Fibroblast of the aortic adventitia (primary cell): ENCODE data around the gene TLR6. TPM values are rescaled to one million over a fixed set of nuclear protein-coding genes. Genes with fewer than 3 reads are reported as not detected.

ENCODE experiments used
- DNase-seq: peaks from one replicate; pipeline ENCODE4 v3.0.0-alpha.2; 2010; ENCODE audit warnings: low read depth
- H3K4me3 ChIP-seq: 2 replicates; pipeline ENCODE4 v1.5.1; 2011; ENCODE audit warnings: low read depth, mild to moderate bottlenecking, control low read depth, low read length, moderate library complexity
- total RNA-seq: library from RNA; depleted of rRNA; stranded (reverse); fragments of >200 nt; gene quantifications from 2 replicates; pipeline ENCODE4 v1.2.3, GENCODE V29; 2012; ENCODE audit warnings: low replicate concordance
- TF ChIP-seq, protein P1 (sequence below): IDR thresholded peaks from 2 replicates; pipeline ENCODE4 v1.5.1; 2011; ENCODE audit warnings: mild to moderate bottlenecking, low read length, control low read depth, inconsistent platforms; ENCODE audit not compliant: insufficient read depth

TLR6 gene, protein sequence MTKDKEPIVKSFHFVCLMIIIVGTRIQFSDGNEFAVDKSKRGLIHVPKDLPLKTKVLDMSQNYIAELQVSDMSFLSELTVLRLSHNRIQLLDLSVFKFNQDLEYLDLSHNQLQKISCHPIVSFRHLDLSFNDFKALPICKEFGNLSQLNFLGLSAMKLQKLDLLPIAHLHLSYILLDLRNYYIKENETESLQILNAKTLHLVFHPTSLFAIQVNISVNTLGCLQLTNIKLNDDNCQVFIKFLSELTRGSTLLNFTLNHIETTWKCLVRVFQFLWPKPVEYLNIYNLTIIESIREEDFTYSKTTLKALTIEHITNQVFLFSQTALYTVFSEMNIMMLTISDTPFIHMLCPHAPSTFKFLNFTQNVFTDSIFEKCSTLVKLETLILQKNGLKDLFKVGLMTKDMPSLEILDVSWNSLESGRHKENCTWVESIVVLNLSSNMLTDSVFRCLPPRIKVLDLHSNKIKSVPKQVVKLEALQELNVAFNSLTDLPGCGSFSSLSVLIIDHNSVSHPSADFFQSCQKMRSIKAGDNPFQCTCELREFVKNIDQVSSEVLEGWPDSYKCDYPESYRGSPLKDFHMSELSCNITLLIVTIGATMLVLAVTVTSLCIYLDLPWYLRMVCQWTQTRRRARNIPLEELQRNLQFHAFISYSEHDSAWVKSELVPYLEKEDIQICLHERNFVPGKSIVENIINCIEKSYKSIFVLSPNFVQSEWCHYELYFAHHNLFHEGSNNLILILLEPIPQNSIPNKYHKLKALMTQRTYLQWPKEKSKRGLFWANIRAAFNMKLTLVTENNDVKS
- 2.2 and 5.0 TPM in 2 replicates for total RNA-seq

DNA sequence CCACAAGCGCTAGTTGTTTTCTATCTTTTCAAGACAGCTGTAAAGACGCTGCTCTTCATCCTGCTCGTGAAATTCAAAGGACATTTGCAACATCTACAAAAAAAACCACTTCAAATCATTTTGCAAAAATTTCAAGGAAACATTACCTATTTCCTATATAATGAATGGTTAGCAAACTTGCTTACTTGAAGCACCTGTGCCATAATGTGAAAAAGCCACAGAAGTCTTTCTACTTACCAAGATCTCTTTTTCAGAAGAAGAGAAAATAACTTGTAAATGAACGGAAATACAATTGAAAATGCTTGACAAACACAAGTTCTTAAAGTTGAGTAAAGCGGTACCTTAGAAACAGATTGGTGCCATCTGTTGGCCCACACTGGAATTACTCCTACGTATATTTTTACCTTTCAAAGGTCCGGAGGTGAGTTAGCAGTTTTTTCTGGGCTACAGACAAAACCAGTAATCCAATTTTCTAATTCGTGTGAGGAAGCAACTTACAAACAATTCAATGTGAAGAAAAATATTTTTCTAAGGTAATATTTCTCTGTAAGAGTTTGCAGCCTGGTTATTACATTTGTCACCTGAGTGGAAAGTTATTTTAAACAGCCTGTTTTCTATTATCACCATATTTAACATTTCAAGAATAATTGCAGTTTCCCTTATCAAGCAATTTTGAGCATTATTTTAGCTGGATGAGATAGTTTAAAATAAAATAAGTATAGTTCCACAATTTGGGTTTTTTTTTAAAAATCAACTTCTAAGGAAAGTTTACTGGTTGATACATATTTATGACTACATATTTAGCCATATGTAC lies at the start of gene TLR6:
TLR6 (minus strand) TSS at position 294 of the 814 bp plus-strand sequence. CDS start 27,344 bp downstream, outside the sequence.
- TF ChIP-seq, protein P1, sequence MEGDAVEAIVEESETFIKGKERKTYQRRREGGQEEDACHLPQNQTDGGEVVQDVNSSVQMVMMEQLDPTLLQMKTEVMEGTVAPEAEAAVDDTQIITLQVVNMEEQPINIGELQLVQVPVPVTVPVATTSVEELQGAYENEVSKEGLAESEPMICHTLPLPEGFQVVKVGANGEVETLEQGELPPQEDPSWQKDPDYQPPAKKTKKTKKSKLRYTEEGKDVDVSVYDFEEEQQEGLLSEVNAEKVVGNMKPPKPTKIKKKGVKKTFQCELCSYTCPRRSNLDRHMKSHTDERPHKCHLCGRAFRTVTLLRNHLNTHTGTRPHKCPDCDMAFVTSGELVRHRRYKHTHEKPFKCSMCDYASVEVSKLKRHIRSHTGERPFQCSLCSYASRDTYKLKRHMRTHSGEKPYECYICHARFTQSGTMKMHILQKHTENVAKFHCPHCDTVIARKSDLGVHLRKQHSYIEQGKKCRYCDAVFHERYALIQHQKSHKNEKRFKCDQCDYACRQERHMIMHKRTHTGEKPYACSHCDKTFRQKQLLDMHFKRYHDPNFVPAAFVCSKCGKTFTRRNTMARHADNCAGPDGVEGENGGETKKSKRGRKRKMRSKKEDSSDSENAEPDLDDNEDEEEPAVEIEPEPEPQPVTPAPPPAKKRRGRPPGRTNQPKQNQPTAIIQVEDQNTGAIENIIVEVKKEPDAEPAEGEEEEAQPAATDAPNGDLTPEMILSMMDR, result peak; percentile 63
- peak; percentile 64 for DNase-seq
- peak within 1 kb of the TSS; percentile 29 for H3K4me3 ChIP-seq

DNA sequence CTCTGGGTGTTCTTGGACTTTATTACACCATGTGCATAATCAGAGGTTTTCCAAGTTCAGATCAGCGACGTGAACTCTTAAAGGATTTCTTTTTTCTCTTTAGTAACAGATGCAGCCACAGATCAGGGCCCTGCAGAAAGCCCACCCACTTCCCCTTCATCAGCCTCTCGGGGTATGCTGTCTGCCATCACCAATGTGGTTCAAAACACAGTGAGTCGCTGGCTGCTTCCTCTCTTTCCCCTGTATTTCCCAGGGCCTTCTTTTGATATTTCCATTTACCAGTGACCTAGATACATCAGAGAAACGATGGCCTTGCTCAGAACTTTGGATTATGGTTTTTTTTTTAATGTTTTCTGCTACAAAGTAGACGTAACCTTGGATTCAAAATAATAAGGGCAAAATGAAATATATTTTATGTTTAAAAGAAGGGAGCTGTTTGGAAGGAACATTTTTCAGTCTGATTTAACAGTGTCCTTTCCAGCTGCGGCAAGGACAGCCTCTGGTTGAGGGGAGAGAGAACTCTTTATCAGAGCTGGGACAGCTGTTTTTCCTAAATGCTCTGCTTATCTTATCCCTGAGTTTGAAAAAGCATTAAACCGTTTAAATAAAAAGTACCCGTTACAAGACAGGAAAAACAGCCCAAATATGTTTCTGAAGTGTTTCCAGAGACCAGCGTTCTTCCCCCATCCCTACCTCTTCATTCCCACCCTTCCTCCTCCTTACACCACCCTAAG lies 49.2 kb upstream of the TLR6 start:
- no peak for DNase-seq
- H3K4me3 ChIP-seq, result no peak overlapping the region
- TF ChIP-seq, protein P1, result no peak

DNA sequence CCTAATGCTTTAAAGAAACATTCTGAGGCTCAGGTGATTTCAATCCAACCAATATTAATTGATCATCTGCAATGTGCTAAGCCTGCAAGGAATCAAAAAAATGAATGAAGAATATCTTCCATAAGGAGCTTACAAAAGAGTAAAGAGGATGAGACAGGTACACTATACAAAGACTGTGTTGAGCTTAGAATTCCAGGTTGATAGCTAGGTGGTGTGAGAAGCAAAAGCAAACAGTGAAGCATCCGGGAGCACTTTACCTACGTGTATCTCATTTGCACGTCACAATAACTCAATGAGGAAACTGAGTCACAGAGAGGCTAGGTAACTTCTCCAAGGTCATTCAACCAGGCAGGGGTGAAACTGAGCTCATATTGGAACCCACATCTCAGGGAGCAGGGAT lies 48.1 kb upstream of the TLR6 start:
- H3K4me3 ChIP-seq, result no peak overlapping the region
- no peak for DNase-seq

GRCh38 chr4:38904090-38904666 lies 47.6 kb upstream of the TLR6 start:
- no peak overlapping the region for H3K4me3 ChIP-seq
- DNase-seq, result no peak
- TF ChIP-seq, protein P1, result no peak

More for the DNA sequence above, 48.1 kb upstream of the TLR6 start:
- TF ChIP-seq, protein P1, result no peak

- DNase-seq, result peak; percentile 39
- TF ChIP-seq, protein P1, result peak; percentile 3
- no peak overlapping the region for H3K4me3 ChIP-seq
Observed at GRCh38 chr4:38902695-38903094, 46.1 kb upstream of the TLR6 start.
